Activated T-cell treated with anti-CD3 and anti-CD28 coated beads for 1 hour (primary cell): ENCODE results near the gene CLDN5.

Experiments
- DNase-seq: peaks from one replicate; pipeline ENCODE4 v3.0.0-alpha.2; 2020; ENCODE audit warnings: low read depth

CLDN5 gene

DNA sequence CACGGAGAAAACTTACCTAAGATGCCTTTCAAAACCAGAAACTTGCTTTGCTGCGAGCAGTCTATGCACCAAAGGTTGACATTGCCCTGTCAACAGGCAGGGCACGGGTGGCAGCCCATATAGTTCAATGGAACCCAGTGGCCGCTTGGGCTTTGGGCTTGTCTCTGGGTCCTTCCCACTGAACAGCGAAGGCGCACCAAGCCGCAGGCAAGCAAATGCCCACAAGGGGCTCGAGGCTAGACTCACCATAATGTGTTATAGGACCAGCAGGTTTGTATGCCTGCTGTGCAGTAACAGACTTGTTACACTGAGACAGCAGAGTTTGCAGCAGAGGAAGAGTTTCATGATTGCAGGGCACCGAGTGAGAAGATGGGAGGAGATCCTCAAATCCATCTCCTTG is 20.3 kb downstream of the CLDN5 start:
- DNase-seq: no peak

GRCh38 chr22:19503367-19503766 is 20.8 kb downstream of the CLDN5 start:
- DNase-seq: no peak

- no peak for DNase-seq
Measured at GRCh38 chr22:19501897-19502447, 22.2 kb downstream of the CLDN5 start.

DNA sequence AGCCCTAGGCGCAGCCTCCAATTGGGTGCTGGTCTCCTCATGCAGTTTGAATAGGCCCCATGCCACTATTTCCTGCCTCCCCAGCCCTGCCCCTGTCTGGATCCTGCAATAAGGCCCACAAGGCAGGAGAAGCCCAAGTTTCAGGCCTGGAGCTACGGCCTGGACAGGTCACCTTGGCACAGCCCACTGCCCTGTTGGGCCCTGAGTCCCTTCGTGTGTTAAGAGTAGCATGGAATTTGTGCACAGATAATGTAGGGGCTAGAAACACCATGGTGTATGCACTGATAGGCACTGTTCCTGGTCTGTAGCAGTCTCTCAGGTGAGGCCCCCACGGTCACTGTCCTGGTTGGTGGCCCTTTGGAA is 24.3 kb downstream of the CLDN5 start:
- no peak for DNase-seq

- DNase-seq: no peak
Measured at GRCh38 chr22:19499236-19499879, 24.9 kb downstream of the CLDN5 start.

DNA sequence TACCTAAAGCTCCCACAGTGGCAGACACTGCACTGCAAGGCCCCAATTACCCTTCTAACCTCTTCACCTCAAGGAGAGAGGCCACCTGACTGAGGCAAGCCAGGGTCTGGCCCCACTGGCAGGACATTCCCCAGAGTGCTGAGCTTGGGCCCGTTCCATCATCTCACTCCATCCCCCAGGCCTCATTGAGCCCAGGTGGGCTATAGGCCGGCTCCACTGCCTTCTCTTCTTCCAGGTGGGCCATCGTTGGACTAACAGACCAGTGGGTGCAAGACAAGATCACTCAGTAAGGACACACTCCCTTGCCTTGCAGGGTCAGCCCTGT is 25.4 kb downstream of the CLDN5 start:
- no peak for DNase-seq

DNA sequence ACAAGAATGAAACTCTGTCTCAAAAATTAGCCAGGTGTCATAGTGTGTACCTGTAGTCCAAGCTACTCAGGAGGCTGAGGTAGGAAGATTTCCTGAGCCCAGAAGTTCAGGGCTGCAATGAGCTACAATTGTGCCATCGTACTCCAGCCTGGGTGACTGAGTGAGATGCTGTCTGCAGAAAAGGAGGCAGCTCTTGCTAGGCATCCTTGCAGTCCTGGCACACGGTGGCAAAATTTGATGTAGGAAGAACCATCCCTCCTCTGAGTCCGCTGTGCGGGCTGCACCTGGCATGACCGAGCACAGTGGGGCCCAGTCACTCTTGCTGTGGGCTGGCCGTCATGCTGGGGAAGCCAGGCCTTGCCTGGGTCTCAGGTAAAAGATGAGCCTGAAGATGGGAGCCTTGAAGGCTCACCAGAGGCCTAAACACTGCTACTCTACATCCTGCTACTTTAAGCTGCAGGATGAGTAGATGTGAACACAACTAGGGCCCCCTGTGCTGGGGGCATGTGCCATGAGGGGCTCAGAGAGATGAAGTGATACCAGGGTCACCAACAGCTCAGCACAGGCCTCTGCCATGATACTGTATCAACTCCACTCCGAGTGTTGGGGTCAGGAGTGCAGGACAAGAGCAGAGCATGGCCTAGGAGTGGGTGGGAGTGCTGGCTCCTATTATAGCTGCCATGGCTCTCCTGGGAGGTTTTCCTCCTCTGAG is 25.9 kb downstream of the CLDN5 start:
- DNase-seq: no peak

DNA sequence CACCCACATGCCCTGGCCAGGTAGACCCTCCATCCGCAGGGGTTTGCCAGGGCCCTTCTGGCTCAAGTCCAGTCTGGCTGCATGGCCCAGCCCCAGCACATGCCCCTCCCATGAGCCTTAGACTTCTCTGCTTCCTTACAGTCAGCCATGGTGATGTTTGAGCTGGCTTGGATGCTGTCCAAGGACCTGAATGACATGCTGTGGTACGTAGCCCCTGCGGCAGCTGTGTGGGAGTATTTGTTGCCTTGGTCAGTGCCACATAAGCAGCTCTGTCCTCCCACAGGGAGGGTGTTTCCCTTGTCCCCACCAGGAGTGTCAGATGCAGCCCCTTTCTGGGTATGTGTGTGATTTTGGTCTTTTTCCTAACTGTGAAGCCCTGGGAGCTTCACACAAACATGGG is 27.0 kb downstream of the CLDN5 start:
- DNase-seq: no peak

DNA sequence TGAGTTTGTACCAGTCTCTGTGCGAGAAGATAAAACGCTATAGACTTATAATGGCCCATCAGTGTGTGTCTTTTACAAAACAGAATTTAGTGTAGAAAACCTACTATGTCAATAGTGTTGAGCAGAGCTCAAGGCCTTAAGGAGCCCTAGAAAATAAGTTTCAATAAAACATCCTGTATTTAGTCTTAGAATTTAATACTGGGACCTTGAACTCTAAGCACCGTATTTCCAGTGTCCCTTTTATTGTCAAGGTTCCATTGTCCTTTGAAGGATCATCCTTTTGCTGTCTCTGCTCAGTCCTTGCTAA is 27.9 kb downstream of the CLDN5 start:
- no peak for DNase-seq

GRCh38 chr22:19495562-19496323 is 28.5 kb downstream of the CLDN5 start:
- DNase-seq: no peak

GRCh38 chr22:19494676-19495173 is 29.5 kb downstream of the CLDN5 start:
- no peak for DNase-seq

DNA sequence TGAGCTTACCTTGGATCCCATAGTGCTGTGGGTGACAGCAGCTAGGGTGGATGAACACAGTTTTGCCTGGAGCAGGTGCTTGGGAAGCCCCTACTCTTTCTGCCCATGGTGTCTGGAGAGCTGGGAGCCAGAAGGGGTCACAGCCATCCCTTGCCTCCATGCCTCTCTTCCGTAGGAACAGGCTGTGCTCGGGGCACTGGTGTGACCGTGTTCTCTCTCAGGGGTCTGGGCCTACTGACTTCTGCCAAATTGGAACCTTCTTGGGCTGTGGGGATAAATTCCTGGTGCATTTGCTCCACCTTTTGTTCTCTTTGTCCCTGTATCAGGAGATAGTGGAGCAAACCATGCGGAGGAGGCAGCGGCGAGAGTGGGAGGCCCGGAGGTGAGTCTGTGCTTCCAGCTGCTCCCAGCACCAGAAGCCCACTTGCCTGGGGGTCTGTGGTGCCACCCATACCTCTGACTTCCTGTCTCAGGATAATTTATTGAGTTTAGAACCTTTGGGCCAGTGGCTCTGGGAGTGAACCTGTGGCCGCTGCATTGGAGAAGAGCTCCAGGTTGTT is 30.1 kb downstream of the CLDN5 start:
- no peak for DNase-seq

DNA sequence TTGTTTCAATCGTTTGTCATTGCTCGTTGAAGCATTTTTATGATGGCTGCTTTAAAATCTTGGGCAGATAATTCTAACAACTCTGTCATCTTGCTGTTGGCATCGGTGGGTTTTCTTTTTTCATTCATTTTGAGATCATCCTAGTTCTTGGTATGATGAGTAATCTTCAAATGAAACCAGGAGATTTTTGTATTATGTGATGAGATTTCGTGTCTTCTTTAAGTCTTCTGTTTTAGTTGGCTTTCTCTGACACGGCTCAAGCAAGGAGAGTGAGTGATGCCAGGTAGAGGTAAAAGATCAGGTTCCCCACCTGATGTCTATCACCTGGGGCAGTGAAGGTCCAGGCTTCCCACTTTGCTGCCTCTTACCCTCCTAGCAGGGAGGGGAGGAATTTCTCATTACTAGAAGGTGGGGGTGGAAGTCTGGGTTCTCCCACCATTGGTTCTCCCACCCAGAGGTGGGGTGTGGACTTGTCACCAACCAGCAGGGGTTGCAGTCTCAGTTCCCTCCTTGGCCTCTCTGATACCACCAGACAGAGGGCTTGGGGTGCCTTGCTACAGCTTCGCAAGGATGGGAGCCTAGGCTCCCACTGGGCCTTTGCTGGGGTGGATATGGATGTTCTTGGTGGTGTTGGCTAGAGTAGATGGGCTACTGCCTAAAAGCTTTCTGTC is 31.6 kb downstream of the CLDN5 start:
- DNase-seq: no peak

- no peak for DNase-seq
Measured at GRCh38 chr22:19490628-19491230, 33.5 kb downstream of the CLDN5 start.

- DNase-seq: no peak
Measured at GRCh38 chr22:19488884-19489843, 35.0 kb downstream of the CLDN5 start.

DNA sequence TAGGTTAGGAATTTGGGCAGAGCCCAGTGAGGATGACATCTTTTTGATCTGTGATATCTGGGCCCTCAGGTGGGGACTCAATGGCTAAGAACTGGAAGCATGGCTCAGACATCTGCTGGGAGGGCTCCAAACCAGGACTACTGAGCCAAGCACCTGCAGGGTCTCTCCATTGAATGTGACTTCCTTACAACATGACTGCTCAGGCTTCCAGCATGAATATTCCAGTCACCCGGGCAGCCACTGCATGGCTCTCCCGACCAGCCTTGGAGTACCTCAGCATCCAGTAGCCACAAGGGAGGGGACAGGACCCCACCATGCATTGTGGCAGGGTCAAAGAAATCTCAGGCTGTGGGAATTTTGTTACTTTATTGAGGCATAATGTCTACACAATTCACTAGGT is 35.9 kb downstream of the CLDN5 start:
- no peak for DNase-seq

GRCh38 chr22:19483481-19484244 is 40.5 kb downstream of the CLDN5 start:
- DNase-seq: no peak

DNA sequence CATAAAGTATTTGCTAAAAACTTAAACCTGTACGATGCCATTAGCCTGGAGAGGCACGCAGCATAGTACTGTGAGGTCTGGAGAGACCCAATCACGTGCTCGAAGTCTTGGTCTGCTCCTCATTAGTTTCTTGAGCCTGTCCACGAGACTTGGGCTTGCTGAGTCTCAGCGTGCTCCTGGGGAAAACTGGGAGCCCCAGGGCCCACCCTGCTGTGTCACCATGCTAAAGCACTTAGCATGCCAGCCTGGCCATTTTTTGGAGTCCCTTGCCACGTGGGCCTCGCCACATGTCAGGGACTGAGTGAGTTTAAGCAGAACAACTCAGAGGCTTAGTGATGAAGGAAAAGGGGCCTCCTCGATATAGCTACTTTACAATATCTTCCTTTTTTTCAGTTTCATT is 41.9 kb downstream of the CLDN5 start:
- DNase-seq: no peak

GRCh38 chr22:19480789-19481188 is 43.4 kb downstream of the CLDN5 start:
- no peak for DNase-seq

DNA sequence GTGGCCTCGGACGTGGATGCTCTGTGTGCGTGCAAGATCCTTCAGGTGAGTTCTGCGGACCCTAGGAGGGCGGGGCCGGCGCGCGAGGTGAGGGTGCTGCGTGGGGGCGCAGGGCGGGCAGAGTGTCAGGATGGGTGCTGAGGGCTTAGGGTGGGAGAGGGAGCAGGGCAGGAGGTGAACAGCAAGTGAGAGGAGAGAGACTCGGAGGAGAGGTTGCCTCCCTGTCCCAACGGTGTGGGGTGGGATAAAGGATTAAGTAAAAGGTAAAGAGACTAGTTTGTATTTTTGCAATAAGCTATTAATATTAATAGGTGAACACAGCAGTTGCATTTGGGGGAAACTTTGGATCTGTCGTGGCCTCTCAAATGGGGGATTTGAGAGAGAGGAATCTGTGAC is 44.0 kb downstream of the CLDN5 start:
- DNase-seq: no peak
